AG04450 (cell line): Measurements from ENCODE around the gene OS9. TPM values are rescaled to one million over a fixed set of nuclear protein-coding genes. Genes with fewer than 3 reads are reported as not detected.
A peak's percentile ranks its signal among the peaks of the same experiment; 100 is the strongest.

Source experiments
- CTCF ChIA-PET: fragments of 300-600, 350-600 bp; formaldehyde crosslinking; extraction: SDS; loops from one replicate; lab custom pipeline; 2022; ENCODE audit warnings: antibody characterized with exemption, inconsistent platforms; lab: Charles Lee
- POLR2A ChIA-PET: fragments of 350-600 bp; formaldehyde crosslinking; extraction: SDS; loops from one replicate; lab custom pipeline; 2021; ENCODE audit warnings: antibody characterized with exemption, inconsistent platforms; lab: Yijun Ruan, JAX
- DNase-seq: peaks from one replicate; pipeline ENCODE4 v3.0.0-alpha.2; 2011; ENCODE audit warnings: low read depth, low spot score
- H3K27ac ChIP-seq: one replicate; pipeline ENCODE4 v1.5.1; 2012; ENCODE audit warnings: low read depth, low read length, control low read depth
- H3K27me3 ChIP-seq: one replicate; pipeline ENCODE4 v1.6.0; 2012; ENCODE audit warnings: low read length; ENCODE audit not compliant: control insufficient read depth, insufficient read depth
- H3K4me3 ChIP-seq: 2 replicates; pipeline ENCODE4 v1.5.1; 2011; ENCODE audit warnings: mild to moderate bottlenecking, low read depth, low read length, control low read depth
- H3K9me3 ChIP-seq: 2 replicates; pipeline ENCODE4 v1.5.1; 2012; ENCODE audit warnings: low read length; ENCODE audit not compliant: control insufficient read depth, insufficient read depth
- polyA plus RNA-seq: library from polyadenylated mRNA; depleted of rRNA; stranded (reverse); fragments of >200 nt; gene quantifications from 2 replicates; pipeline ENCODE4 v1.2.3, GENCODE V29; 2011
- TF ChIP-seq, protein P1 (sequence below): IDR thresholded peaks from 2 replicates; pipeline ENCODE4 v1.5.1; 2011; ENCODE audit warnings: low read depth, low read length, control low read depth, inconsistent platforms

Gene OS9
- polyA plus RNA-seq, 1 experiment = 310 TPM

DNA sequence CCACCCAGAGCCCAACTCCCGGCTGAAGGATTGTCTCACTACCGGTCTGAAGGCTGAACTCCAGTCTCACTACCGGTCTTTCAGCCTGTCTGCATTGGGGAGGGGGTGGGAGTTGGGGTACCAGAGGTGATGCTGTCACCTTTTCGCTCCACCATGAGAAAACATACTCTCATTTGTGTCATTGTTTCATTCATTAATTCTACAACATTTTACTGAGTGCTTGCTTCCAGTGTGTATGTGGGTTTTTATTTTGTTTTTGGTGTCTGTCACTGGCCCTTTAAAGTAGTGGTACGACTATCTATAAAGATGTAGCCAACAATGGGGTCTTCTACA is 58.7 kb downstream of the OS9 start:
- no peak for DNase-seq
- Histone ChIP-seq H3K4me3 (peak overlapping the region; percentile 49), H3K9me3 (no peaks in the 10 kb centered on the region; the same call in 1 of the 2 replicates), H3K27me3 (peaks cover 15% of the 10 kb centered on the region), H3K27ac (no peak overlapping the region)
- TF ChIP-seq, protein P1, sequence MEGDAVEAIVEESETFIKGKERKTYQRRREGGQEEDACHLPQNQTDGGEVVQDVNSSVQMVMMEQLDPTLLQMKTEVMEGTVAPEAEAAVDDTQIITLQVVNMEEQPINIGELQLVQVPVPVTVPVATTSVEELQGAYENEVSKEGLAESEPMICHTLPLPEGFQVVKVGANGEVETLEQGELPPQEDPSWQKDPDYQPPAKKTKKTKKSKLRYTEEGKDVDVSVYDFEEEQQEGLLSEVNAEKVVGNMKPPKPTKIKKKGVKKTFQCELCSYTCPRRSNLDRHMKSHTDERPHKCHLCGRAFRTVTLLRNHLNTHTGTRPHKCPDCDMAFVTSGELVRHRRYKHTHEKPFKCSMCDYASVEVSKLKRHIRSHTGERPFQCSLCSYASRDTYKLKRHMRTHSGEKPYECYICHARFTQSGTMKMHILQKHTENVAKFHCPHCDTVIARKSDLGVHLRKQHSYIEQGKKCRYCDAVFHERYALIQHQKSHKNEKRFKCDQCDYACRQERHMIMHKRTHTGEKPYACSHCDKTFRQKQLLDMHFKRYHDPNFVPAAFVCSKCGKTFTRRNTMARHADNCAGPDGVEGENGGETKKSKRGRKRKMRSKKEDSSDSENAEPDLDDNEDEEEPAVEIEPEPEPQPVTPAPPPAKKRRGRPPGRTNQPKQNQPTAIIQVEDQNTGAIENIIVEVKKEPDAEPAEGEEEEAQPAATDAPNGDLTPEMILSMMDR = no peak
- POLR2A ChIA-PET = interaction anchor here (0.5 to 1.2 kb wide), 3 partner anchors 12 to 94 kb away, joined by 4 to 6 read pairs (median 5); partner anchors contain the start of genes CTDSP2, EEF1AKMT3 and METTL1
- CTCF ChIA-PET = interaction anchor here (1.0 kb wide), 1 partner anchor 27 kb away, joined by 4 read pairs; no protein-coding TSS in a partner anchor

DNA sequence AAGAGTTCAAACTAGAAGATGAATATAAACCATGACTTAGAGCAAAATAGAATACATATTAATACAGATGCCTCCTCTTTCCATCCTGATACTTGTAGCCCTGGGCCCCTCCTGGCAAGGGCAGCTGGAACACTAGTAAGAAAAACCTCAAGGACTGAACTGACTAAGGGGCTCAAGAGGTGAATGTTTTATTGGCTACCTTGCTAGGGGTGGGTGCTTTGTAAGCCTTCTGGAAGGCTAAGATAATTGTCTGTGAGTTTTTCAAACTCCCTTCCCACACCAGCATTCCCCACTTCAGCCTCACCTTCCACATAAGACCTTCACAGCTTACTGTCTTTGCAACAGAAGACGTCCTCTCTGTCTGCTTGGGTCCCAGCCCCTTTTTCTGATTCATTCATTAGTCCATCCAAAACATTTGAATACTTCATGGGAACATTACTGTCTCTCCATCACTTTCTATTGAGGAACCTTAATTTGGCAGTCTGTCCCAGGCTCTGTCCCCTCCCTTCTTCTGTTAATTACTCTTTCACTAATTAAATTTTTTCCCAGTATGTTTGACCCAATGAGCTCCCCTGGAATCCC is 59.9 kb downstream of the OS9 start:
- ChIA-PET POLR2A (interaction anchor here (0.6 kb wide), 1 partner anchor 171 kb away, joined by 3 read pairs; no protein-coding TSS in a partner anchor), CTCF (no interaction called here)
- H3K9me3 ChIP-seq = no peaks in the 10 kb centered on the region; the same call in 1 of the 2 replicates
- DNase-seq = no peak
- H3K27me3 ChIP-seq = peaks cover 15% of the 10 kb centered on the region
- TF ChIP-seq, protein P1 = no peak
- no peak overlapping the region for H3K4me3 ChIP-seq
- no peak overlapping the region for H3K27ac ChIP-seq

DNA sequence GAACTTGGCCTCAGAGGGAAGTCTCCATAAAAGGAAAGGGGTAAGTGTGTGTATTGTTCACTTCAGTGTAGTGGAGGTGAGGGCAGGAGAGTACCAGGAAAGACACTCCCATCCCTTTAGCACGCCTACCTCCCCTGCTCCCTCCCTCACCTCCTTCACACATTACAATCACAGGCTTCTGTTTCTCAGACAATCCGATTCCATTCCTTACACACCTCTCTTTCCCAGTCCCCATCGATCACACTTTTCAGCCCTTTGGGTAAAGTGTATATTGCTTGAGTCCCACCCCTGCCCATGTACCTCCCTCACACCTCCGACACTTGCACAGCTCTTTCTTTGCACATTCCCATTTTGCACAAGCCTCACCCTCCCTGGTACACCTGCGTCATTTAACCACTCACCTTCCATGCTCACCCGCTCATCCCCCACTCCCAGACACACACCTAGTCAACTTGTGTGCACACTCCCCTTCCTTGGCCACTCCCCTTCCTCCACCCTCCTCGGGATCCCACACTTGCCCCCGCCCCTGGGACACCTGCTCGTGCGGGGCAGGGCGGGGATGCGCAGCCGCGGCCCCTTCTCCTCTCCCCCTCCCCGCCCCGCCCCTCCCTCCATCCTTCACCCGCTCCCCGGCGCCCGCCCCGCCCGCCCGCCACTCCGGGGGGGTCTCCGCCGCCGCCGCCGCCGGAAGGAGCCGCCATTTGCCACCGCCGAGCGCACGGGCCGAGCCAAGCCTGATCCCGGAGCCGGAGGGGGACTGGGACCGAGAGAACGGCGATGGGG is 60.7 kb downstream of the OS9 start, which contains the start of gene MARCHF9:
Gene MARCHF9 (plus strand): TSS at position 693 of the 783 bp plus-strand sequence. CDS start 426 bp downstream, outside the sequence.
- TF ChIP-seq, protein P1 = no peak
- POLR2A ChIA-PET = interaction anchor here (0.6 to 1.0 kb wide), 2 partner anchors 18 to 172 kb away, joined by 3 read pairs; partner anchors contain the start of gene EEF1AKMT3
- CTCF ChIA-PET = no interaction called here
- Histone ChIP-seq H3K27ac (no peak within 1 kb of the TSS), H3K27me3 (peaks cover 15% of the 10 kb centered on the region), H3K4me3 (peak within 1 kb of the TSS; percentile 61), H3K9me3 (no peaks in the 10 kb centered on the region; the same call in 1 of the 2 replicates)
- no peak for DNase-seq

DNA sequence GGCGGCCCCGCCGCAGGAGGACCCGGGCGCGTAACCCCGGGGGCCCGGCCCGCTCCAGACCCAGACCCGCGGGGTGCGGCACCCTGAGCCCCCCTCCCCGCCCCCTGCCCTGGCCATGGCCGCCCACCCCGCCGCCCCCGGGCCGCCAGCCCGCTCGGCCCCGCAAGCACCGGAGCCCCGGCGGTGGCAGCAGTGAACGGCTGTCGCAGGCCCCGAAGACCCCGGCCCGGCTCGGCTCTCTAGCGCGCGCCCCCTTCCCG is 61.2 kb downstream of the OS9 start:
- CTCF ChIA-PET = no interaction called here
- Histone ChIP-seq H3K27ac (no peak overlapping the region), H3K27me3 (peaks cover 15% of the 10 kb centered on the region), H3K9me3 (no peaks in the 10 kb centered on the region; the same call in 1 of the 2 replicates), H3K4me3 (peak overlapping the region; percentile 61)
- POLR2A ChIA-PET = interaction anchor here (1.0 kb wide), 1 partner anchor 17 kb away, joined by 3 read pairs; the partner anchor contains the start of gene EEF1AKMT3
- TF ChIP-seq, protein P1 = no peak
- no peak for DNase-seq
